ENCODE measurements around the gene PLCB3.
A peak's percentile ranks its signal among the peaks of the same experiment; 100 is the strongest.

The PLCB3 gene

DNA sequence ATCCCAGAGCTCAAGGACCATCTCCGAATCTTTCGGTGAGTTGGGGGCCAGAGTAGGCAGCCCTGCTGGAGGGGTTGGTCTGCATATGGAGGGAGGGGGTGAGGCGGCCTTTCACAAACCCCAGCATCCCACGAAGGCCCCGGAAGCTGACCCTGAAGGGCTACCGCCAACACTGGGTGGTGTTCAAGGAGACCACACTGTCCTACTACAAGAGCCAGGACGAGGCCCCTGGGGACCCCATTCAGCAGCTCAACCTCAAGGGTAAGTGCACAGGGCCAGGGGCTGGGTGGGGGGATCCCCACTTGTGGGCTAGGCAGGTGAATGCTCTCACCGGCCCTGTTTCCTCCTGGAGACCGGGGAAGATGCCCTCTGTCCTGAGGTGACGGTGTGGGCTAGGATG, 31.6 kb upstream of the PLCB3 start:
- no peak overlapping the region for H3K4me3 ChIP-seq
- peak overlapping the region in 1 of 21 experiments; percentile 13 for H3K27ac ChIP-seq

GRCh38 chr11:64220271-64220670, 31.1 kb upstream of the PLCB3 start:
- H3K4me3 ChIP-seq, result no peak overlapping the region
- peak overlapping the region in 1 of 21 experiments; percentile 19 for H3K27ac ChIP-seq

GRCh38 chr11:64220798-64221197, 30.5 kb upstream of the PLCB3 start:
- Histone ChIP-seq H3K27ac (no peak overlapping the region), H3K4me3 (no peak overlapping the region)

- Histone ChIP-seq H3K27ac (peak overlapping the region in 1 of 21 experiments; percentile 8), H3K4me3 (no peak overlapping the region)
Measured at GRCh38 chr11:64222651-64223000, 28.7 kb upstream of the PLCB3 start.

DNA sequence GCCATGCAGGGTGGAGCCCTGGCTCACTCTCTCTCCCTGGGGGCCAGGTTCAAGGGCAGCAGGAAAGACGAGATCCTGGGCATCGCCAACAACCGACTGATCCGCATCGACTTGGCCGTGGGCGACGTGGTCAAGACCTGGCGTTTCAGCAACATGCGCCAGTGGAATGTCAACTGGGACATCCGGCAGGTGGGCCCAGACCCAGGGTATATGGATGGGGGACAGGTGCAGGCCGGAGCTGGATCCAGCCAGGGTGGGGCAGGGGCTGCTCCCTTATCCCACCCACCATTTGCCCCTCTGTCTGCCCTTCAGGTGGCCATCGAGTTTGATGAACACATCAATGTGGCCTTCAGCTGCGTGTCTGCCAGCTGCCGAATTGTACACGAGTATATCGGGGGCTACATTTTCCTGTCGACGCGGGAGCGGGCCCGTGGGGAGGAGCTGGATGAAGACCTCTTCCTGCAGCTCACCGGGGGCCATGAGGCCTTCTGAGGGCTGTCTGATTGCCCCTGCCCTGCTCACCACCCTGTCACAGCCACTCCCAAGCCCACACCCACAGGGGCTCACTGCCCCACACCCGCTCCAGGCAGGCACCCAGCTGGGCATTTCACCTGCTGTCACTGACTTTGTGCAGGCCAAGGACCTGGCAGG, 28.2 kb upstream of the PLCB3 start:
- H3K27ac ChIP-seq, result peak overlapping the region in 3 of 21 experiments; percentile 7 to 31 (median 22)
- no peak overlapping the region for H3K4me3 ChIP-seq

GRCh38 chr11:64224151-64224890, 27.0 kb upstream of the PLCB3 start:
- H3K4me3 ChIP-seq, result no peak overlapping the region

GRCh38 chr11:64224891-64225607, 26.3 kb upstream of the PLCB3 start:
- Histone ChIP-seq H3K27ac (peak overlapping the region in 19 of 21 experiments; percentile 82 to 99 (median 93)), H3K4me3 (peak overlapping the region; percentile 61 to 87 (median 74))

More at GRCh38 chr11:64224151-64224890, 27.0 kb upstream of the PLCB3 start:
- peak overlapping the region in 3 of 21 experiments; percentile 5 to 82 (median 42) for H3K27ac ChIP-seq

GRCh38 chr11:64225608-64226506, 25.5 kb upstream of the PLCB3 start, which contains the start of the genes NUDT22 and TRPT1:
Gene NUDT22, plus strand, starts transcription at chr11:64226274. Its CDS starts 379 bp downstream, at chr11:64226653.
Gene TRPT1, minus strand, starts transcription at chr11:64226186. Its CDS starts 326 bp downstream, at chr11:64225860.
- H3K4me3 ChIP-seq, result peak within 1 kb of the TSS; percentile 61 to 87 (median 74)
- peak within 1 kb of the TSS; percentile 38 to 99 (median 93) for H3K27ac ChIP-seq

GRCh38 chr11:64226507-64227051, 24.8 kb upstream of the PLCB3 start:
- Histone ChIP-seq H3K27ac (peak overlapping the region; percentile 38 to 99 (median 93)), H3K4me3 (peak overlapping the region; percentile 61 to 87 (median 74))

DNA sequence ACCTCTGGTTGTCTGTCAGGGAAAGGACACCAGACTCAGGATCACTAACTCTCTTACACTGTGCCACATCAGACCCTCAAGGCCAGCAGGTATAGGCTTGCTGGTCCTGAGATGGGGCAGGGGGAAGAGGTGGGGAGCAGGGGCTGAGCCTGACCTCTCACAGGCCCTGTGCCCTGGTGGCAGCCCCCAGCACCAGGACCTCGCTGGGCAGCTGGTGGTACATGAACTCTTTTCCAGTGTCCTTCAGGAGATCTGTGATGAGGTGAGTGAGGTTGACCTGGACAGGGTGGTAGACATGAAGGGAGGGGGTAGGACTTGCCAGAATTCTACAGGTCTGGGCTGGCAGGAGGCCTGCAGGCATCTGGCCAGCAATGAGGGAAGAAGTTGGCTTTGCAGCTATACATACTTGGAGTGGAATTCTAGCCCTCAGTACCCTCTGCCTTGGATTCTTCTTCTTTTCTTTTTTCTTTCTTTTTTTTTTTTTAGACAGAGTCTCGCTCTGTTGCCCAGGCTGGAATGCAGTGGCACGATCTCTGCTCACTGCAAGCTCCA, 23.8 kb upstream of the PLCB3 start:
- peak overlapping the region in 20 of 21 experiments; percentile 82 to 99 (median 93) for H3K27ac ChIP-seq

GRCh38 chr11:64229090-64229743, 22.1 kb upstream of the PLCB3 start:
- Histone ChIP-seq H3K4me3 (no peak overlapping the region), H3K27ac (peak overlapping the region in 13 of 21 experiments; percentile 77 to 93 (median 87))

More for the DNA sequence above, 23.8 kb upstream of the PLCB3 start:
- peak overlapping the region; percentile 61 to 87 (median 74) for H3K4me3 ChIP-seq

DNA sequence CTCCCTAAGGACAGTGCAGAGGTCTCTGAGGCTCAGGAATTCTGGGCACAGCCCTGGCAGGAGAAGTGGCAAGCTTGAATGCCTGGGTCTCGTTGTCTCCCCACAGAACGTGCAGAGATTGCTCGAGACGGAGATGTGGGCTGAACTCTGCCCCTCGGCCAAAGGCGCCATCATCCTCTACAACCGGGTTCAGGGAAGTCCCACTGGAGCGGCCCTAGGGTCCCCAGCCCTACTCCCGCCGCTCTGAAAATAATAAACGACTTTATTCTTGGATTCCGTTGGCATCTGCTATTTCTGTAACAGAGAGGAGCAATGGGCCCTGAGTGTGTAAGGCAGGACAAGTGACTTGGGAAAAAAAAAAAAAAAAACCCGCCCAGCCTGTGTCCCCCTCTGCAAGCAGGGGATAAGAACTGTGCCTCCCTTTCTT, 21.6 kb upstream of the PLCB3 start:
- peak overlapping the region; percentile 48 to 76 (median 67) for H3K4me3 ChIP-seq

GRCh38 chr11:64230171-64230984, 21.0 kb upstream of the PLCB3 start, which contains the start of gene DNAJC4:
Gene DNAJC4, plus strand, starts transcription at chr11:64230548. Its CDS starts 307 bp downstream, at chr11:64230855.
- H3K27ac ChIP-seq, result peak within 1 kb of the TSS; percentile 76 to 93 (median 87)
- H3K4me3 ChIP-seq, result peak within 1 kb of the TSS; percentile 48 to 76 (median 67)

More for the DNA sequence above, 21.6 kb upstream of the PLCB3 start:
- peak overlapping the region; percentile 2 to 93 (median 87) for H3K27ac ChIP-seq

GRCh38 chr11:64230985-64231365, 20.4 kb upstream of the PLCB3 start:
- Histone ChIP-seq H3K4me3 (peak overlapping the region; percentile 48 to 76 (median 67)), H3K27ac (peak overlapping the region in 20 of 21 experiments; percentile 77 to 93 (median 87))

GRCh38 chr11:64231546-64231945, 19.8 kb upstream of the PLCB3 start:
- Histone ChIP-seq H3K4me3 (no peak overlapping the region), H3K27ac (peak overlapping the region in 2 of 21 experiments; percentile 18 to 89)

GRCh38 chr11:64232182-64232966, 19.0 kb upstream of the PLCB3 start:
- Histone ChIP-seq H3K27ac (peak overlapping the region in 3 of 21 experiments; percentile 18 to 42 (median 27)), H3K4me3 (no peak overlapping the region)
